Measurements from ENCODE around the gene MIOX. TPM values are rescaled to one million over a fixed set of nuclear protein-coding genes. Genes with fewer than 3 reads are reported as not detected.

MIOX gene
- total and polyA plus RNA-seq, 2 of the 13 experiments (the other 11 are each of a cell fraction or from before 2014, with no cell fraction given): 1.5 to 2.9 TPM

DNA sequence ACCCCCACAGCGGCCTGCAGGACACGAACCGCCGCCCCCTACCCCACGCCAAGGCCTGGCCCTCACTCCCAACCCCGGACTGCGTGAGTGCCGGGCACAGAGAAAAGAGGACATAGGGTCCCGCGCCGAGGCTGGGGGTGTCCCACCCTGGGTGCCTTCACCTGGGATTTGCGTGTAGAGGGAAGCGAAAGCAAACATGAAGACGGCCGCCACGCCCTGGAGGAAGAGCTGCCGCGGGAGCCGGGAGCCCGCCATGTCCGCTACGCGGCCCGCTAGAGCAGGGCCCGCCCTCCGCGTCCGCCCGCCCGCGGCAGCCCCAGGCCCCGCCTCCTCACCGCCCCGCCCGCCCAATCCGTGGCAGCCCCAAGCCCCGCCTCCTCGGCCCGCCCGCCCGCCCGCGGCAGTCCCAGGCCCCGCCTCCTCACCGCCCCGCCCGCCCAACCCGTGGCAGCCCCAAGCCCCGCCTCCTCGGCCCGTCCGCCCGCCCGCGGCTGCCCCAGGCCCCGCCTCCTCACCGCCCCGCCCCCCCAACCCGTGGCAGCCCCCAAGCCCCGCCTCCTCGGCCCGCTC, 20.8 kb downstream of the MIOX start, which contains the start of gene LMF2 (continued):
- TF ChIP-seq ZBTB40 (IDR thresholded peaks at IDR 0.05) (no peak), ZBTB40 (CRISPR knock-in tag; IDR thresholded peaks at IDR 0.05) (0 out of 2 replicates have a peak, but pooled peaks have one; percentile 40), ZNF143 (CRISPR knock-in tag; IDR thresholded peaks at IDR 0.05) (no peak), ZFP37 (CRISPR knock-in tag; IDR thresholded peaks at IDR 0.05; ENCODE audit: borderline replicate concordance) (no peak), ARNT2 (CRISPR knock-in tag; IDR thresholded peaks at IDR 0.05; ENCODE audit: low read depth) (peak; percentile 52; the same call in 1 of the 2 replicates), FLYWCH1 (CRISPR knock-in tag; IDR thresholded peaks at IDR 0.05) (no peak), MEIS2 (CRISPR knock-in tag; IDR thresholded peaks at IDR 0.05) (no peak), ZNF605 (CRISPR knock-in tag; IDR thresholded peaks at IDR 0.05) (peak; percentile 23; the same call in 1 of the 2 replicates), MNT (IDR thresholded peaks at IDR 0.05) (no peak), SMARCE1 (IDR thresholded peaks at IDR 0.05; ENCODE audit: borderline replicate concordance) (no peak), ZFP36L1 (CRISPR knock-in tag; IDR thresholded peaks at IDR 0.05) (no peak), SIN3A (IDR thresholded peaks at IDR 0.05; ENCODE audit: borderline replicate concordance, low read depth, low read length) (peak; percentile 89; the same call in 1 of the 2 replicates), ATF7-NPFF (CRISPR knock-in tag; IDR thresholded peaks at IDR 0.05; ENCODE audit: low read depth) (no peak)
- TF ChIP-seq, protein P1, sequence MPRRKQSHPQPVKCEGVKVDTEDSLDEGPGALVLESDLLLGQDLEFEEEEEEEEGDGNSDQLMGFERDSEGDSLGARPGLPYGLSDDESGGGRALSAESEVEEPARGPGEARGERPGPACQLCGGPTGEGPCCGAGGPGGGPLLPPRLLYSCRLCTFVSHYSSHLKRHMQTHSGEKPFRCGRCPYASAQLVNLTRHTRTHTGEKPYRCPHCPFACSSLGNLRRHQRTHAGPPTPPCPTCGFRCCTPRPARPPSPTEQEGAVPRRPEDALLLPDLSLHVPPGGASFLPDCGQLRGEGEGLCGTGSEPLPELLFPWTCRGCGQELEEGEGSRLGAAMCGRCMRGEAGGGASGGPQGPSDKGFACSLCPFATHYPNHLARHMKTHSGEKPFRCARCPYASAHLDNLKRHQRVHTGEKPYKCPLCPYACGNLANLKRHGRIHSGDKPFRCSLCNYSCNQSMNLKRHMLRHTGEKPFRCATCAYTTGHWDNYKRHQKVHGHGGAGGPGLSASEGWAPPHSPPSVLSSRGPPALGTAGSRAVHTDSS (CRISPR knock-in tag; conservative IDR thresholded peaks at IDR 0.05): no peak
